ENCODE results near the gene PEX6.

GRCh38 chr6:42979523-42980177, 669 bp upstream of the PEX6 start:
- peak; percentile 3 to 4 for TF ChIP-seq CTCF (conservative IDR thresholded peaks at IDR 0.05 in 1 of 2, IDR thresholded peaks at IDR 0.05 in 1 of 2; ENCODE audit: extremely low read depth in 1 of 2, insufficient read depth in 1 of 2, low read depth in 1 of 2, low read length in 2 of 2)
- no peak for TF ChIP-seq EZH2 (IDR thresholded peaks at IDR 0.05; ENCODE audit: borderline replicate concordance, low read length)
